ENCODE results near the gene LAMTOR3.

DNA sequence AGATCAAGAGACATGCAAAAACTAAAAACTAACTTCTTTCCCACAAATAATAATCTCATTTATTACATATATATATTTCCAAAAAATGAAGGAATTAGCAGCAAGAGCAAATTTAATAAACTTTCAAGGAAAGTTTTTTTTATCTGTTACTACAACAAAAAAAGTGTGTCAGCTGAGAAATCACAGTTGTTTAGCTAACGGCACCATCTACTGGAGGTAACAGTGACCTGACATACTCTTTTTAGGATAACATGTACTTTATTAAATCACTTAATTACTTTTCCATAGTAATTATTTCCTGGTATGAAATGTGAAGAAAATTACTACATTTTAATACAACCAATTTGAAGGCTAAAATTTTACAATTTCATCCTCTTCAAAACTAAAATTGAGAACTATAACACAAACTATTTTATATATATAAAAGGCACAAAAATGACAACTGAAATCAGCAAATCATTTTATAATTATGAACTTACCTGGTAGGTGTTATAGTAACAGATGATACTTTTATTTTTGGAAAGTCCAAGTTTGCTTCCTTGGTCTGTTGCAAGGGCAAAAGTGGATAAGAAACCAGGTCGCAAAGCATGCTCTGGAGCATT is 9.1 kb downstream of the LAMTOR3 start:
- TF ChIP-seq POLR2AphosphoS5 (IDR thresholded peaks at IDR 0.05; ENCODE audit: borderline replicate concordance, low read depth, low read length) (no peak), FOXP2 (optimal IDR thresholded peaks at IDR 0.05; ENCODE audit: control extremely low read depth, extremely low read length, insufficient read depth) (no peak)

Measured in SK-N-MC (cell line).